D341Med (cell line): ENCODE data around the gene TCHHL1.
A peak's percentile ranks its signal among the peaks of the same experiment; 100 is the strongest.

Experiments used
- DNase-seq: peaks from one replicate; pipeline ENCODE4 v3.0.0; 2012; ENCODE audit warnings: low spot score

The TCHHL1 gene

DNA sequence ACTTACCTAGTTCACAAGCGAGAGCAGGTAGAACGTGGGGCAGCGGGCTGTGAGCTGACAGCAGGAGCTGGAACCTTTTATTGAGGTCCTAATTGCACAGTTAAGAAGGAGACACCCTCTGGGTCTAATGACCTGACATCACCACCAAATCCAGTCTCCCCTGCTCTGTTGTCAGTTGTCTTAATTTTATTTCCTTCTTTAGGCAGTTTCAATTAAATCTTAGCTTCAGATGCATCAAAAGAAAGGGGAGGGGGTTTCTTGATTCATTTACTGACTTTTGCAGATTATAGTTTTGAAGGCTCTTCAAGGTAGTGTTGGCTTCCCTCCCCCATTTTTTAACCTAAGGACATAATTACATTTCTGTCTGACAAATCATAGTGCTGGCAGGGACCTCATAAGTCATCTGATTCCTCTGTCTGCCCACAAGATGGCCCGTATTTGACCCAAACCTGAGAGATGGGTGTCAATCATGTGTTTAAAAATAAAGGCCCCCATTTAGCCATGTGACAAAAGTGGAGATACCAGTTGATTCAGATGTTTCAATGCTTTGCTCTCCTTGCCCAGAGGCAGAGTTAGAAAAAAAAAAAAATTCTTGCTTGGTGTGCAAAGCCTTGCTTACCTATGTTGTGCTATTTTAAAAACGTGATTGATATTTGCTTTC lies at the start of gene TCHHL1:
TSS of gene TCHHL1 (minus strand) at position 51 of the 661 bp plus-strand sequence. CDS start 921 bp downstream, outside the sequence.
- no peak for DNase-seq

- no peak for DNase-seq
Observed at GRCh38 chr1:152137215-152137614, 48.4 kb upstream of the TCHHL1 start.

DNA sequence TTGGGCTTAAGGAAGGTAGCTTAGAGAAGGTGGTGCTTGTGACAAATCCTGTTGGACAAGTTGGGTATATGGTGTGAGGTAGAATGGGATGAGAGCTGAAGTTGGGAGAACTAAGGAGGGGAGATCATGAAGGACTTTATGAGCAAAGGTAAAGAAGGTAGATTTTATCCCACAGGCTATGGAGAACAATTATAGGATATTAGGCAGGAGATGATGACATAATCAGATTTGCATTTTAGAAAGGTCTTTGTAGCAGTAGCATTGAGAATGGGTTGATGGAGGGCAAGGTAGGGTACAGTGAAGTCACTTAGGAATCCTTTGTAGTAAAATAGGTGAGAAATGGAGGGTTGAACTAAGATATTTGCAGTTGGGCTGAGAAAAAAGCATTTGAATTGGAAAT lies 41.3 kb upstream of the TCHHL1 start:
- no peak for DNase-seq

DNA sequence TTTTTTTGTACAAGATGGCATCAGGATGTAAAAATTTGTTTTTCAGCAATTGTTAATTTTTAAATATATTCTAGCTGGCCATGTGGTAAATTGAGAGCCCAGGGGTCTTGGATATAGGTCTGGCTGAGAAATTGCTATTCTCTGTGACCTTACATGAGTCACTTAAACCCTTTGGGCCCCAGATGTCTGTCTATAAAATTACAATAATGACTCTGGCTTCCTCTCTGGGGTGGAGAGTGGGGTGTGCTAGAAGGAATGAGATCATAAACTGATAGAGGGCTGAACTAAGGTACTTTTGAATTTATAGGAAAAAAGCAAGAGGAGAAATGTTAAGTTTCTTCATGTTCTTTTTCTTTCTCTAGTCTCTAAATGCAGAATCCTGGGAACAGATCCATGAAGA lies 38.8 kb upstream of the TCHHL1 start:
- DNase-seq = no peak

DNA sequence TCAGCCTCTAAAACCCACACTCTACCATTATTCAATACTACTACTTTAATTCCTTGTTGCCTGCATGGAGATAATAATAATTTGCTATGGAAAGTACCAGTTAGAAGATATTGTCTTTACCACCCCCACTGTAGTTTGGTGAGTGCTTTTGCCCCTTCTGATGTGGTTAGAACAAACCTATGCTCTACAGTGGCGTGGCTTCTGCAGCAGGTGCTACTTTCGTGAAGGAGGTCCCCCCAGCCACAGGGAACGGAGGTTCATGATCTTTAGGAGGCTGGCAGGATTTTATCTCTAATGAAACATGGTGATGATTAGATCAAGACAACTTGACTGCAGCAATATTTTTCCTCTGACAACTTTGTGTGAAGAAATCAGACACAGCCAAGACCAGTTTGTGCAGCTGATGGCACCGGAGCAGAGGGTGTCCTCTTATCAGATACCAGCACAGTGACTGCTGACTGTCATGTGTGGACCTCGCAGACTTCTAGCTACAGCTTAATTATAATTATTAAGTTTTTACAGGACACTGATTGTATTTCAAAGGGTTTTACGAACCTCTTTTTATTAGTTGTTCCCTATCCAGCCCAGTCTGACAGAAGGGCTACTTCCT lies 37.1 kb upstream of the TCHHL1 start:
- no peak for DNase-seq

DNA sequence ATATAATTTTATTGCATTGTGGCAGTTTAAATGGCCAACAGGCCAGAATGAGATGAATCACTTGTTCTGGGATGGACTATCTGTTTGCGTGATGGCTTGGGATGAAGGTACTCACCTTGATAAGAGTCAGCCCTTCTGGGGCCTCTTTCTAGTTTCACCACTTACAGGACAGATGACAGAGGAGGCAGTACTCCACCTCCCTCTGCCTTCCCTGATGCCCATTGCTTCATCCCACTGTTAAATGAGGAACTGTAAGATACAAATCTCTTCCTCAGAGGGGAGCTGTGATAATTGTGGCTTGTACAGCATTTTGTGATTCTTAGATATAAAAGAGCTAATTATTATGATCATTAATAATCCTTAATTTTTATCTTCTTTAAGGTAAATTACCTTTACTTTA lies 30.1 kb upstream of the TCHHL1 start:
- no peak for DNase-seq

DNA sequence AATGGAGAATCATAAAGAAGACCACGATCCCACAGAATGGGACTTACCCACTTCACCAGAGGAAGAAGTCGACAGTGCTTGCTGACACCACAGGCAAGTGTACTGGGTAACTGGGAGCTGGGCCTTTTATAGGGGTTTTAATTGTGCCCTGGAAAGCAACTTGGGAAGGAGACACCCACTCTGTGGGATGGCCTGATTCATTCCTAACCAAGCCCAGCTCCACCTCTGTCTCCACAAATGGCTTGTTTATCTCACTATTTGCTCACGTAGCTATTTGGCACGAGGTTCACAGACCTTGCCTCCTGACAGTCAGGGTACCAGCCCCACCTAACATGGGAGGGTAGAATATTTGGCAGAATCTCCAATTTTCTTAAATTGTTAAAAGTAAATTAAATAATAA lies 26.5 kb upstream of the TCHHL1 start, which contains the start of gene TCHH:
TSS of gene TCHH (minus strand) at position 101 of the 400 bp plus-strand sequence. CDS start 1,364 bp downstream, outside the sequence.
- no peak for DNase-seq

DNA sequence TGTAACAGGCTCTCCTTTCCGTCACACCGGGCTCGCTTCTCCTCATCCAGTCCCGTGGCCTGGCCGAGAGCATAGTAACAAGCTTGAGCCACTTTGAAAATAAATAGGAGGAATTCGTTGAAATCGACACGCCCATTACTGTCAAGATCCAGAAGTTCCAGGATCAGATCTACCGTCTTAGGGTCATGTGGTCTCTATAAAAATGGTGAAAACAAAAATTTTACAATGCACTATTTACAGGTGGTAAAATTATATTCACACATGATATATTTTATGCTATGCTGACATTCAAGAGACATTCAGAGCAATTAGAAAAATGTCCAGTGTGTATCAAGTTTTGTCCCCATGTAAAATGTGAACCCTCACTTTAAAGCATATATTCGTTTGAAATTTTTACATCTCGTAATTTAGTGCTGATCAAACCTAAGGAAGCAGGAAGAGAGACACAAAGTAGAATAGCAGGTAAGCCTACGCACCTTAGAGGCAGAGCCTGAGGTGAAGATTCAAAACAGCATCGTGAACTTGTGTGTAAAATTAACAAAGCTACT lies 24.1 kb upstream of the TCHHL1 start:
- DNase-seq = no peak

DNA sequence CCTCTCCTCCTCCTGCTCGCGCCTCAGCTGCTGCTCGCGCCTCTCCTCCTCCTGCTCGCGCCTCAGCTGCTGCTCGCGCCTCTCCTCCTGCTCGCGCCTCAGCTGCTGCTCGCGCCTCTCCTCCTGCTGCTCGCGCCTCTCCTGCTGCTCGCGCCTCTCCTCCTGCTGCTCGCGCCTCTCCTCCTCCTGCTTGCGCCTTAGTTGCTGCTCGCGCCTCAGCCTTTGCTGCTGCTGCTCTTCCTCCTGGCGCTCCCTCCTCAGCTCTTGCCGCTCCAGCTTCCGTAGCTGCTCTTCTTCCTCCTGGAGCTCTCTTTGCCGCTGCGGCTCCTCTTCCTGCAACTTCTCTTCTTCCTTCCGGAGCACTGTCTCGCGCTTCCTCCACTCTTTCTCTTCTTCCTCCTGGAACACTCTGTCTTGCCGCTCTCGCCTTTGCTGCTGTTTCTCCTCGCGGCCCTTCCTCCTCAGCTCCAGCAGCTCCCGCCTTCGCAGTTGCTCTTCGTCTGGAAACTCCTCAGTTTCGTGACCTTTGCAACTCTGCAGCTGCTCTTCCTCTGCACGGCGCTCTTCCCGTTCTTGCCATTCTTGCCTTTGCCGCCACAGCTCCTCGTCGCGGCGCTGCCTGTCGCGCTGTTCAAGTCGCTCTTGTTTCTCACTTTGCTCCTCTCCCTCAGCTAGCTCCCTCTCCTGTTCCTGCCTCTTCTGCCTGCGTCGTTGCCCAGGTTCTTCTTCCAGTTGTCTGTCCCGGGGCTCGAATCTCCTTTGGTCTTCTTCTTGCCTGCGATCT lies 23.4 kb upstream of the TCHHL1 start:
- no peak for DNase-seq

DNA sequence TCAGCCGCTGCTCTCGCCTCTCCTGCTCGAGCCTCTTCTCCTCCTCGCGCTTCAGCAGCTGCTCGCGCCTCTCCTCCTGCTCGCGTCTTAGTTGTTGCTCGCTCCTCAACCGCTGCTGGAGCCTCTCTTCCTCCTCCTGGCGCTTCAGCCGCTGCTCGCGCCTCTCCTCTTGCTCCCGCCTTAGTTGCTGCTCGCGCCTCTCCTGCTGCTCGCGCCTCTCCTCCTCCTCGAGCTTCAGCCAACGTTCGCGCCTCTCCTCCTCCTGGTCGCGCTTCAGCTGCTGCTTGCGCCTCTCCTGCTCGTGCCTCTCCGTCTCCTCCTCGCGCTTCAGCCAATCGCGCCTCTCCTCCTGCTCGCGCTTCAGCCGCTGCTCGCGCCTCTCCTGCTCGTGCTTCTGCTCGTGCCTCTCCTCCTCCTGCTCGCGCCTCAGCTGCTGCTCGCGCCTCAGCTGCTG lies 22.7 kb upstream of the TCHHL1 start:
- DNase-seq = no peak

DNA sequence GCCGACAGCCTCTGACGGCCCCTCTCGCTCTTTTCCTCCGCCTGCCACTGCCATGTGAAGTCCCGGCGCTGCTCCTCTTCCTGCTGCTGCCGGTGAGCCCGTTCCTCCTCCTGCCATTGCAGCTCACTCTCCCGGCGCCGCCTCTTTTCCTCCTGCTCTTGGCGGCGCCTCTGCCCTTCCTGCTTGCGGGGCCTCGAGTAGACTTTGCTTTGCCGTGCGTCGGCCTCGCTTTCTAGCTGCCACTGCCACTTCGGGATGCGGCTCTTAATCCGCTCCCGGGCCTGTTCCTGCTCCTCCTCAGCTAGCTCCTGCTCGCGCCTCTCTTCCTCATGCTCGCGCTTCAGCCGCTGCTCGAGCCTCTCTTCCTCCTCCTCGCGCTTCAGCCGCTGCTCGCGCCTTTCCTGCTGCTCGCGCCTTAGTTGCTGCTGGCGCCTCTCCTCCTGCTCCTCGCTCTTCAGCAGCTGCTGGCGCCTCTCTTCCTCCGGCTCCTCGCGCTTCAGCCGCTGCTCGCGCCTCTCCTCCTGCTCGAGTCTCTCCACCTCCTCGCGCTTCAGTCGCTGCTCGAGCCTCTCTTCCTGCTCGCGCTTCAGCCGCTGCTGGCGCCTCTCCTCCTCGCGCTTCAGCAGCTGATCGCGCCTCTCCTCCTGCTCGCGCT lies 22.1 kb upstream of the TCHHL1 start:
- DNase-seq = peak; percentile 68

DNA sequence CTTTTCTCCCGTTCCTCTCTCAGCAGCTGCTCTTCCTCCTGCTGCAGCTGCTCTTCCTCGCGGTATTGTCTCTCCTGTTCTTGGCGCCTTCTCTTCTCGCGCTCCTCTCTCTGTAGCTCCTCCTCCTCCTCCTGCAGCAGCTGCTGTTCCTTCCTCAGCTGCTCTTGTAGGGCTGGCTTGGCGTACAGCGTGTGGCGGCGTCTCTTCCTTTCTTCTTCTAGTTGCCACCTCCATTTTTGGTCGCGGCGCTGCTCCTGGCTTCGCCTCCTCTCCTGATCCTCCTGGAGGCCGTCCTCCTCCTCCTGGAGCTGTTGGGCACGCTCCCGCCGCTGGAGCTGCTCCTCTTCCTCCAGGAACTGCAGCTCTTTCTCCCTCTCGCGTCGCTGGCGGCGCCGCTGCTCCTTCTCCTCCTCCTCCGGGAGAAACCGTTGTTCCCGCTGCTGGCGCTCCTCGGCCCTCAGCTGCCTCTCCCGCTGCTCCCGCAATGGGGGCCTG lies 21.5 kb upstream of the TCHHL1 start:
- DNase-seq = no peak

DNA sequence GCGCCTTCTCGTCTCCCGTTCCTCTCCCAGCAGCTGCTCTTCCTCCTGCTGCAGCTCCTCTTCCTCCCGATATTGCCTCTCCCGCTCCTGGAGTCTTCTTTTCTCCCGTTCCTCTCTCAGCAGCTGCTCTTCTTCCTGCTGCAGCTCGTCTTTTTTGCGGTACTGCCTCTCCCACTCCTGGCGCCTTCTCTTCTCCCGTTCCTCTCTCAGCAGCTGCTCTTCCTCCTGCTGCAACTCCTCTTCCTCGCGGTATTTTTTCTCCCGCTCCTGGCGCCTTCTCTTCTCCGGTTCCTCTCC lies 21.1 kb upstream of the TCHHL1 start:
- DNase-seq = no peak

DNA sequence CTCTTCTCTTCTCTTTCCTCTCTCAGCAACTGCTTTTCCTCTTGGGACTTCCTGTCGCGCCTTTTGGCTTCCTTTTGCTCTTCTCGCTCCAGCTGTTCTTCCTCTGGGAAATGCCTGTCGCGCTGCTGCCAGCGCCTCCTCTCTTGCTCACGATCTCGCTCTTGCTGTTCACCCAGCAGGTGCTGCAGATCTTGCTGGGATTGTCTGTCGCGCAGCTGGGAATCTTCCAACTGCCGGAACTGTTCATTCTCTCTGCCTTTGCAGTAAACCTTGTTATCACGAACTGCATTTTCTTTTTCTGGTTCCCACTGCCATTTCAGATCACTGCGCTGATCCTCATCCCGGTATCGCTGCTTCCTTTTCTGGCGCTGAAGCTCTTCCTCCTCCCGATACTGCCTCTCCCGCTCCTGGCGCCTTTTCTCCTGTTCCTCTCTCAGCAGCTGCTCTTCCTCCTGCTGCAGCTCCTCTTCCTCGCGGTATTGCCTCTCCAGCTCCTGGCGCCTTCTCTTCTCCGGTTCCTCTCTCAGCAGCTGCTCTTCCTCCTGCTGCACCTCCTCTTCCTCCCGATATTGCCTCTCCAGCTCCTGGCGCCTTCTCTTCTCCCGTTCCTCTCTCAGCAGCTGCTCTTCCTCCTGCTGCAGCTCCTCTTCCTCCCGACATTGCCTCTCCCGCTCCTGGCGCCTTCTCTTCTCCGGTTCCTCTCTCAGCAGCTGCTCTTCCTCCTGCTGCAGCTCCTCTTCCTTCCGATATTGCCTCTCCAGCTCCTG lies 20.6 kb upstream of the TCHHL1 start:
- no peak for DNase-seq

- DNase-seq = no peak
Observed at GRCh38 chr1:152108882-152109222, 20.0 kb upstream of the TCHHL1 start.

- DNase-seq = no peak
Observed at GRCh38 chr1:152107984-152108881, 19.4 kb upstream of the TCHHL1 start.

- DNase-seq = no peak
Observed at GRCh38 chr1:152107031-152107983, 18.4 kb upstream of the TCHHL1 start.

DNA sequence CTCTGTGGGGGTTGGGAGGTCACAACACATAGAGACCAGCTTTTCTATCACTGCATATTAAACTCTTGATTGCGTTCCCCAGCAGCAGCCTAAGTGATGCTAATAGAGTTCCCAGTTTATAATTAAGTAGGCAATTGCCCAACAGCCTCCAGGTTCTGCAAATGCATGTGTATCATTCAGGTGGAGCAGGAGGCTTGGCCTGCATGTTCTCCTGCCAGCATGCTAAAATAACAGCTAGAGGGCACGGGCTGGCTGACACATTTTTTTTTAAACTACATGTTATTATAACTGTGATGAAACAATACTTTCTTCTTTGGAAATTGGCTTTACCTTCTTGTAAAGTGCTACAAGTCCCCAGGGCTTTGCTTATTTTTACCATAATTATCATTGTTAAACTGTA lies 16.0 kb upstream of the TCHHL1 start:
- no peak for DNase-seq

DNA sequence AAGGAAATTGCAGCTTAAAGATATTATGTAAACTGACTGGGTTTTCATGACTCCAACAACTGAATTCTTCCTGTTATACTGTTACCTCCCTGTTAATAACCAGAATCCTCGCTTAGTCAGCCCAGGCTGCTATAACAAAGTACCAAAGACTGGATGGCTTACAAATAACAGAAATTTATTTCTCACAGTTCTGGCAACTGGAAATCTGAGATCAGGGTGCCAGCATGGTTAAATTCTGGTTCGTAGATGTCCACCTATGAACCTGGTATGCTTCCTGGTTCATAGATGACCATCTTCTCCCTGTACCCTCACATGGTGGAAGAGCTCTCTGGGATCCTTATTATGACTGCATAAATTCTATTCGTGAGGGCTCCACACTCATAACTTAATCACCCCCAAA lies 8.1 kb upstream of the TCHHL1 start:
- no peak for DNase-seq
